ENCODE measurements around the gene RBKS. TPM values are rescaled to one million over a fixed set of nuclear protein-coding genes. Genes with fewer than 3 reads are reported as not detected.

Gene RBKS
- polyA plus RNA-seq, 1 donor (not counting 4 experiments of a cell fraction or from before 2014, with no cell fraction given): 1.9 TPM

- no peaks in the 10 kb centered on the region for H3K9me3 ChIP-seq (ENCODE audit: control insufficient read depth, low read depth, low read length)
- no peak for DNase-seq (ENCODE audit: low read depth, low spot score)
- no peaks in the 10 kb centered on the region for H4K20me1 ChIP-seq (ENCODE audit: control insufficient read depth, extremely low read depth, insufficient read depth, low read length)
- no peak overlapping the region for H3K9ac ChIP-seq (ENCODE audit: control insufficient read depth, extremely low read depth, insufficient read depth, low read length)
- TF ChIP-seq CTCF (optimal IDR thresholded peaks at IDR 0.05 in 1 of 3, IDR thresholded peaks at IDR 0.05 in 1 of 3, conservative IDR thresholded peaks at IDR 0.05 in 1 of 3; ENCODE audit: extremely low read depth in 1 of 3, insufficient read depth in 2 of 3, low read length in 3 of 3) (no peak), EZH2 (IDR thresholded peaks at IDR 0.05; ENCODE audit: low read length) (no peak)
- H3K9me1 ChIP-seq (ENCODE audit: control insufficient read depth, extremely low read depth, insufficient read depth, low read length): no peaks in the 10 kb centered on the region
- H3K27ac ChIP-seq (ENCODE audit: control insufficient read depth, insufficient read depth, low read length): no peak overlapping the region
- H3K27me3 ChIP-seq (ENCODE audit: control insufficient read depth, extremely low read depth, insufficient read depth, low read length): no peaks in the 10 kb centered on the region
- H2AFZ ChIP-seq (ENCODE audit: control insufficient read depth, low read length): no peak overlapping the region
- H3K79me2 ChIP-seq (ENCODE audit: control insufficient read depth, insufficient read depth, low read length): peaks cover 20% of the 10 kb centered on the region
- H3K4me2 ChIP-seq (ENCODE audit: control insufficient read depth, extremely low read depth, insufficient read depth, low read depth, low read length): no peak overlapping the region
- no peak overlapping the region for H3K4me3 ChIP-seq (ENCODE audit: control insufficient read depth in 2 of 3, extremely low read depth in 1 of 3, insufficient read depth in 2 of 3, low read depth in 1 of 3, low read length in 3 of 3)
- H3K4me1 ChIP-seq (ENCODE audit: control insufficient read depth, extremely low read depth, insufficient read depth, low read length): no peaks in the 10 kb centered on the region
- dilution Hi-C loops (cut with MboI; ENCODE audit: extremely low pct_ligation_motif_present, low sequenced_read_pairs): no loop called here
- FAIRE-seq: no peak
- peaks cover 3 to 7% of the 10 kb centered on the region in 2 experiments for H3K36me3 ChIP-seq (ENCODE audit: control insufficient read depth in 2 of 2, extremely low read depth in 1 of 2, insufficient read depth in 2 of 2, low read length in 2 of 2)
These were observed 107.5 kb downstream of the RBKS start for GRCh38 chr2:27782701-27783100.

- FAIRE-seq (no peak), DNase-seq (ENCODE audit: low read depth, low spot score) (no peak)
- Histone ChIP-seq H3K36me3 (ENCODE audit: control insufficient read depth in 2 of 2, extremely low read depth in 1 of 2, insufficient read depth in 2 of 2, low read length in 2 of 2) (peaks cover 3 to 10% of the 10 kb centered on the region in 2 experiments), H4K20me1 (ENCODE audit: control insufficient read depth, extremely low read depth, insufficient read depth, low read length) (no peaks in the 10 kb centered on the region), H3K4me2 (ENCODE audit: control insufficient read depth, extremely low read depth, insufficient read depth, low read depth, low read length) (no peak overlapping the region), H3K9ac (ENCODE audit: control insufficient read depth, extremely low read depth, insufficient read depth, low read length) (no peak overlapping the region), H3K27me3 (ENCODE audit: control insufficient read depth, extremely low read depth, insufficient read depth, low read length) (no peaks in the 10 kb centered on the region), H3K9me1 (ENCODE audit: control insufficient read depth, extremely low read depth, insufficient read depth, low read length) (peaks cover 3% of the 10 kb centered on the region), H3K9me3 (ENCODE audit: control insufficient read depth, low read depth, low read length) (no peaks in the 10 kb centered on the region), H2AFZ (ENCODE audit: control insufficient read depth, low read length) (no peak overlapping the region), H3K4me1 (ENCODE audit: control insufficient read depth, extremely low read depth, insufficient read depth, low read length) (peaks cover 7% of the 10 kb centered on the region), H3K27ac (ENCODE audit: control insufficient read depth, insufficient read depth, low read length) (no peak overlapping the region), H3K4me3 (ENCODE audit: control insufficient read depth in 2 of 3, extremely low read depth in 1 of 3, insufficient read depth in 2 of 3, low read depth in 1 of 3, low read length in 3 of 3) (no peak overlapping the region), H3K79me2 (ENCODE audit: control insufficient read depth, insufficient read depth, low read length) (peaks cover 32% of the 10 kb centered on the region)
- dilution Hi-C loops (cut with MboI; ENCODE audit: extremely low pct_ligation_motif_present, low sequenced_read_pairs): no loop called here
- TF ChIP-seq CTCF (optimal IDR thresholded peaks at IDR 0.05 in 1 of 3, IDR thresholded peaks at IDR 0.05 in 1 of 3, conservative IDR thresholded peaks at IDR 0.05 in 1 of 3; ENCODE audit: extremely low read depth in 1 of 3, insufficient read depth in 2 of 3, low read length in 3 of 3) (no peak), EZH2 (IDR thresholded peaks at IDR 0.05; ENCODE audit: low read length) (no peak)
These were observed 108.7 kb downstream of the RBKS start for GRCh38 chr2:27781496-27781895.

Data from keratinocyte (primary cell).